GM18498 (cell line): ENCODE data around the gene CFHR2.

Experiments used
- ATAC-seq: cut with Tn5 transposase; IDR thresholded peaks from one replicate; pipeline ENCODE4 v1.9.1; 2021; ENCODE audit warnings: mild to moderate bottlenecking, moderate library complexity; ENCODE audit not compliant: unreplicated experiment

The CFHR2 gene

GRCh38 chr1:196997423-196997822 lies 53.9 kb downstream of the CFHR2 start:
- ATAC-seq: no peak

- ATAC-seq: no peak
Measured at GRCh38 chr1:197001828-197002227, 58.3 kb downstream of the CFHR2 start.

- no peak for ATAC-seq
Measured at GRCh38 chr1:197003132-197003531, 59.6 kb downstream of the CFHR2 start.

- ATAC-seq: no peak
Measured at GRCh38 chr1:197008861-197009260, 65.3 kb downstream of the CFHR2 start.
